Common myeloid progenitor, CD34-positive (primary cell): Measurements from ENCODE around the gene TRPM1. TPM values are rescaled to one million over a fixed set of nuclear protein-coding genes. Genes with fewer than 3 reads are reported as not detected.

Experiments used
- CTCF ChIA-PET: fragments of 350-600 bp; sonication (Branson Sonifier 250); formaldehyde crosslinking; loops from one replicate; lab custom pipeline; 2021; ENCODE audit warnings: antibody characterized with exemption; lab: Charles Lee
- POLR2A ChIA-PET: fragments of 350-600 bp; sonication (Branson Sonifier 250); formaldehyde crosslinking; loops from one replicate; lab custom pipeline; 2021; ENCODE audit warnings: antibody characterized with exemption; lab: Charles Lee
- DNase-seq, 3 donors: peaks; one replicate each; pipeline versions ENCODE4 v3.0.0 to v3.0.0-alpha.2; 2013
- H3K27ac ChIP-seq, 2 experiments: 1 replicate in 1 of 2; 2 replicates in 1 of 2; pipeline ENCODE4 v1.7.0; 2013; ENCODE audit warnings: inconsistent platforms in 2 of 2, low read length in 2 of 2, mild to moderate bottlenecking in 2 of 2, low read depth in 1 of 2, moderate library complexity in 1 of 2; ENCODE audit not compliant: severe bottlenecking in 2 of 2, insufficient read depth in 1 of 2, poor library complexity in 1 of 2
- H3K27me3 ChIP-seq, 5 experiments: replicated peaks in 2 of 5; 1 replicate in 3 of 5; 2 replicates in 2 of 5; pipeline versions ENCODE4 v1.6.1 to v1.7.0; 2013; ENCODE audit warnings: low read length in 4 of 5, mild to moderate bottlenecking in 2 of 5, moderate library complexity in 2 of 5, inconsistent platforms in 1 of 5; ENCODE audit not compliant: insufficient read depth in 5 of 5, control insufficient read depth in 4 of 5
- H3K36me3 ChIP-seq, 4 experiments: 1 replicate in 2 of 4; 2 replicates in 2 of 4; pipeline versions ENCODE4 v1.6.1 to v1.7.0; 2013; ENCODE audit warnings: low read length in 3 of 4, control low read depth in 1 of 4, mild to moderate bottlenecking in 1 of 4; ENCODE audit not compliant: control insufficient read depth in 4 of 4, insufficient read depth in 4 of 4
- H3K4me1 ChIP-seq, 4 experiments: 1 replicate in 3 of 4; 2 replicates in 1 of 4; pipeline versions ENCODE4 v1.6.1 to v1.7.1; 2013; ENCODE audit warnings: low read length in 3 of 4, mild to moderate bottlenecking in 3 of 4, control low read depth in 1 of 4, inconsistent platforms in 1 of 4, moderate library complexity in 1 of 4; ENCODE audit not compliant: control insufficient read depth in 4 of 4, insufficient read depth in 4 of 4; ENCODE audit errors: control extremely low read depth in 1 of 4
- H3K4me3 ChIP-seq, 7 experiments: 1 replicate in 4 of 7; 2 replicates in 3 of 7; pipeline versions ENCODE4 v1.5.1 to v1.7.0; 2013; ENCODE audit warnings: mild to moderate bottlenecking in 7 of 7, low read length in 6 of 7, moderate library complexity in 6 of 7, inconsistent platforms in 2 of 7, low read depth in 2 of 7, control low read depth in 1 of 7; ENCODE audit not compliant: insufficient read depth in 4 of 7, control insufficient read depth in 1 of 7; ENCODE audit errors: extremely low read depth in 1 of 7
- H3K9me3 ChIP-seq, 5 experiments: 1 replicate in 4 of 5; 2 replicates in 1 of 5; pipeline versions ENCODE4 v1.6.1 to v1.7.1; 2013; ENCODE audit warnings: low read length in 4 of 5, mild to moderate bottlenecking in 2 of 5, inconsistent platforms in 1 of 5, low read depth in 1 of 5, moderate library complexity in 1 of 5; ENCODE audit not compliant: control insufficient read depth in 4 of 5, insufficient read depth in 2 of 5; ENCODE audit errors: control extremely low read depth in 1 of 5
- WGBS: methylation state at CpG from one replicate; pipeline ENCODE4 v1.1.5; 2013; ENCODE audit not compliant: insufficient coverage; 5-methylcytosine and 5-hydroxymethylcytosine counted together
- polyA plus RNA-seq: library from polyadenylated mRNA; unstranded; fragments of 120-200 nt; gene quantifications from one replicate; pipeline ENCODE4 v1.2.1, GENCODE V29; 2013

The TRPM1 gene
- not detected for polyA plus RNA-seq

DNA sequence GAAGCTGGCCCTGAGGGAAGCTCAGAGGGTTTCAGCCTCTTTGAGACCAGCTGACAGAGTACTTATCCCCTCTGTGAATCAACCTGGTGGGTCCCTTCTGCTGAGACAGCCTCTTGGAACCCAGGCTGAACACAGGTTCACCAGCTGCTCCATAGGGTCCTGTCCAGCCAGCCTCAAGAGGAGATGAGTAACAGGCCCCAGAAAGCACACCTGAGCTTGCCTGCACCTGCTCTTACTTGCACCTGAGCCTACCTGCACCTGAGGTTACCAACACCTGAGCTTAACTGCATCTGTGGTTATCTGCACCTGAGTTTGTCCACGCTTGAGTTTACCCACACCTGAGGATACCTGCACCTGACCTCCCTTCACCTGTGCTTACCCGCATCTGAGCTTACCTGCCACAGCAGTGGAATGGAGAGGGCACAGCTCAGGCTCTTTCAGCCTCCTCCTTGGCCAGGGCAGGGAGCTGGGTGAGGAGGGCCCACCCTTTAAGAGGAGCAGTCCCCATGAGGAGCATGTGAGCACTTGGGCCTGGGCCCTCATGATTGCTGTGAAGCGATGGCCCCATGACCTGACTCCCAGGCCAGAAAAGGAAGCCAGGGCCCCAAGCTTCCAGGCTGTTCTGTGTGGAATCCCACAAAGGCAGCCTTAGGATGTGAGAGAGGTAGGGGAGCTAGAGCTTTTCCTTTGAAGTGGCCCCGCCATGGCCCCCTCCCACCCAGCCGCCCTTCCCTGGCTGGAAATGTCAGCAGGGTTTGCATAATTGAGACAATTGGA, at the start of gene TRPM1:
TSS of gene TRPM1 (minus strand) at position 464 of the 777 bp plus-strand sequence. CDS start 20,370 bp downstream, outside the sequence.
- CTCF ChIA-PET, result interaction anchor here (1.6 kb wide), 1 partner anchor 23 kb away, joined by 4 read pairs; no protein-coding TSS in a partner anchor
- H3K27me3 ChIP-seq, result peaks cover 0 to 5% (median 0%) of the 10 kb centered on the region in 5 experiments
- DNase-seq, result no peak

GRCh38 chr15:31150732-31151231, 49.3 kb upstream of the TRPM1 start:
- CTCF ChIA-PET, result no interaction called here
- no peak for DNase-seq
- H3K9me3 ChIP-seq, result no peaks in the 10 kb centered on the region
- POLR2A ChIA-PET, result no interaction called here
- H3K4me3 ChIP-seq, result no peak overlapping the region
- H3K27ac ChIP-seq, result no peak overlapping the region
- H3K36me3 ChIP-seq, result no peaks in the 10 kb centered on the region
- WGBS, result 97% methylated on average over 7 of the region's 9 CpGs
- peaks cover 0 to 3% (median 0%) of the 10 kb centered on the region in 5 experiments for H3K27me3 ChIP-seq
- H3K4me1 ChIP-seq, result no peaks in the 10 kb centered on the region

More for the DNA sequence above, at the start of gene TRPM1:
- no peaks in the 10 kb centered on the region for H3K36me3 ChIP-seq
- WGBS, result 92% methylated on average over 5 of the region's 5 CpGs
- no peaks in the 10 kb centered on the region for H3K9me3 ChIP-seq
- H3K27ac ChIP-seq, result no peak within 1 kb of the TSS
- no peaks in the 10 kb centered on the region for H3K4me1 ChIP-seq
- H3K4me3 ChIP-seq, result no peak within 1 kb of the TSS
- POLR2A ChIA-PET, result no interaction called here

DNA sequence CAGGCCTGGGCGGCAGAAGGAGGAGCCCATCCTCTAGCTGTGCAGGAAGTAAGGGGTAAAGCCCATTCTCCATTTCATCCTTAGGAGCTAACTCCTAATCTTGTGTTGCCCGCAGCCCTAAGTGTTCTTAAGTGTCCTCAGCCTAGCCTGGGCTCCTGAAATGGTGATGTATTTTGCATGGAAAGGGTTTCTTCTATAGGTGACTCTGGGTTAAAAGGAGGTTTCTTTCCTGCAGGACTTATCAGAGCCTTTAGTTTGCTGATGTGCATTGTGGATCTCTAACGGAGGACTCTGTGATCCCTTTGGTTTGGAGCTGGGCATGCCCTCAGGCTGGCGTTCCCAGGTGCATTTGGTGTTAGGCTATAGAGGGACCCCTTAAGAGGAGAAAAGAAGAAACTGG, 48.5 kb upstream of the TRPM1 start:
- ChIA-PET POLR2A (no interaction called here), CTCF (no interaction called here)
- peaks cover 0 to 3% (median 0%) of the 10 kb centered on the region in 5 experiments for H3K27me3 ChIP-seq
- no peaks in the 10 kb centered on the region for H3K36me3 ChIP-seq
- H3K27ac ChIP-seq, result no peak overlapping the region
- WGBS, result 100% methylated on average over 3 of the region's 4 CpGs
- H3K4me3 ChIP-seq, result no peak overlapping the region
- DNase-seq, result no peak
- no peaks in the 10 kb centered on the region for H3K9me3 ChIP-seq
- H3K4me1 ChIP-seq, result no peaks in the 10 kb centered on the region

GRCh38 chr15:31149088-31149505, 47.6 kb upstream of the TRPM1 start:
- DNase-seq, result no peak
- POLR2A ChIA-PET, result no interaction called here
- no peaks in the 10 kb centered on the region for H3K36me3 ChIP-seq
- WGBS, result 75% methylated on average over 5 of the region's 6 CpGs
- H3K4me3 ChIP-seq, result no peak overlapping the region
- no peak overlapping the region for H3K27ac ChIP-seq
- peaks cover 0 to 3% (median 0%) of the 10 kb centered on the region in 5 experiments for H3K27me3 ChIP-seq
- no peaks in the 10 kb centered on the region for H3K9me3 ChIP-seq
- H3K4me1 ChIP-seq, result no peaks in the 10 kb centered on the region
- CTCF ChIA-PET, result no interaction called here

DNA sequence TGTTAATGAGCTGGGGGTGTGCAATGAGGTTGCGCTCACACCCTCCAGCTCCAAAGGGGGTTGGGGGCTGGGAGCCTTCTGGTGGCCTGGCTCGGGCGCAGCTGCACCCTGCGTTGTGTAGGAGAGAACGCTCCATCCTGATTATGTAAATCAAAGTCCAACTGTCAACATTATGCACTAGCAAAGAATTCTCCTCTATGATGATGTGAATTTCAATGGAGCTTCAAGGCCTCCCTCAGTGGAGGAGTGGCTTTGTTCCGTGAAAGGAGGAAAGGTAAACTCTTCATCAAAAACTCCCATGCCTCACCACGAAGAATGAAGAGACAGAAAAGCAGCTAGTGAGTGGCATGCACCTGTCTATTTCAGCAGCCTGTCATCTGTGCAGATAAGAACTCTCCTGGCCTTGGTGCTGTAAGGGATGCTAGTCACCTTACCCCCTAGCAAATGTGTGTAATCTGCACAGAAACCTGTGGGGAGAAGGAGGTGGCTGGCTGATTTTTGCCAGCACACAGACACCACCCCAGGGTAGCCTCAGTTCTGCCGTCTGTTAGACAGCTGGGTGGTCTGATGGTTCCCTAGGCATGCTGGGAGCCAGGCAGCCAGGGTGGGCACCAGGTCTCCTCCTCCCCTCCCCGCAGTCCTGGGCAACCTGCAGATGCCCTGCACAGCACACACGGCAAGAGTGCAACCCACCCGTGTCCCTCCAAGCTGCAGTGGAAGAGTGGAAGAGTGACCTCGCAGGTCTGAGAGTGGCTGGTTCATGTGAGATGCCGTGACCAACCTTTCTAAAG, 47.0 kb upstream of the TRPM1 start:
- ChIA-PET CTCF (no interaction called here), POLR2A (no interaction called here)
- H3K9me3 ChIP-seq, result no peaks in the 10 kb centered on the region
- DNase-seq, result no peak
- H3K4me3 ChIP-seq, result no peak overlapping the region
- H3K4me1 ChIP-seq, result no peaks in the 10 kb centered on the region
- no peak overlapping the region for H3K27ac ChIP-seq
- 70% methylated on average over 9 of the region's 13 CpGs for WGBS
- H3K36me3 ChIP-seq, result no peaks in the 10 kb centered on the region
- H3K27me3 ChIP-seq, result peaks cover 0 to 3% (median 0%) of the 10 kb centered on the region in 5 experiments

- DNase-seq, result no peak
- POLR2A ChIA-PET, result interaction anchor here (0.6 kb wide), 1 partner anchor 258 kb away, joined by 3 read pairs; no protein-coding TSS in a partner anchor
- 100% methylated on average over 3 of the region's 4 CpGs for WGBS
- peaks cover 0 to 3% (median 0%) of the 10 kb centered on the region in 5 experiments for H3K27me3 ChIP-seq
- no peaks in the 10 kb centered on the region for H3K4me1 ChIP-seq
- no peaks in the 10 kb centered on the region for H3K36me3 ChIP-seq
- no peaks in the 10 kb centered on the region for H3K9me3 ChIP-seq
- CTCF ChIA-PET, result no interaction called here
- H3K4me3 ChIP-seq, result no peak overlapping the region
- H3K27ac ChIP-seq, result no peak overlapping the region
Observed at GRCh38 chr15:31147944-31148296, 46.4 kb upstream of the TRPM1 start.
